ENCODE results near the gene THBS2. TPM values are rescaled to one million over a fixed set of nuclear protein-coding genes. Genes with fewer than 3 reads are reported as not detected.
"Not testable (repeated sequence)": the region's sequence is repeated elsewhere in the genome, so short reads cannot be mapped to it uniquely, and the experiment has no call there.

Gene THBS2
- total and polyA plus RNA-seq, 10 of the 15 experiments (the other 5 are each of a cell fraction or from before 2014, with no cell fraction given): 0.07 to 0.10 TPM; not detected in 8

DNA sequence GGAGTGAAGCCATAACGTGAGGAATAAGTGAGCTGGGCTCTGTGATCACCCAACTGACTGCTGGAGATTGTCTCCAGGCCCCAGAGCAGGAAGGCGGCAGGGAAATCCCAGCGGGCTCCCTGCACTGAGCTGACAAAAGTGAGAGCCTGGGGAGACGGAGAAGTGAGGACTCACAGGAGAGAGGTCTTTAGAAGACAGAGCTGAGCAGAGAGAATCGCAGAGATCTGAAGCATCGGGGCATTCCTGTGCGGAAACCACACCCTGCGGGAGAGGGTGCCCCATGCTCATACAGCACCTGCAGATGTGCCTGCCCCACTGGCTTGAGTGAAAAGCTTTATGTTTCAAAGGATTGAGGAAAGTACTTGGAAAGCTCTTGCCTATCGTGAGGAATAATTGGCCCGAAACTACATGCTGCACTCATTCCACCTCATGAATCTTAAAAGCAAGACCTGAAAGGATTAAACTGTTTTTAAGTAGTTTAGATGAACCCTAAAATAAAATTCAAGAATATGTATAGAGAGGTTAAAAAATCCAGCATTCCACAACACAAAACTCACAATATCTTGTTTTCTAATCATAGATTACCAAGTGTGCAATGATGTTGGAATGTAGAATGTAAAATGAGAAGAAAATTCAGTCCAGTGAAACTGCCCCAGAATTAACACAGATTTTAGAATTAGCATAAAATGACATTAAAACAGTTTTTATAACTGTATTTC is 17.7 kb upstream of the THBS2 start:
- Histone ChIP-seq H2AFZ (ENCODE audit: control insufficient read depth, low read depth, low read length) (no peak overlapping the region), H3K79me2 (ENCODE audit: control insufficient read depth, insufficient read depth, low read length) (no peaks in the 10 kb centered on the region), H3K4me1 (ENCODE audit: control insufficient read depth, insufficient read depth, low read length) (no peaks in the 10 kb centered on the region), H3K27me3 (replicated peaks in 1 of 2; ENCODE audit: control insufficient read depth in 2 of 2, insufficient read depth in 2 of 2, low read length in 1 of 2) (no peaks in the 10 kb centered on the region), H3K27ac (ENCODE audit: control insufficient read depth, insufficient read depth) (no peak overlapping the region), H4K20me1 (ENCODE audit: control insufficient read depth, insufficient read depth) (no peaks in the 10 kb centered on the region), H3K4me3 (no peak overlapping the region), H3K9ac (ENCODE audit: control insufficient read depth, insufficient read depth, low read length) (no peak overlapping the region), H3K4me2 (ENCODE audit: control insufficient read depth, insufficient read depth) (no peak overlapping the region), H3K9me3 (replicated peaks; ENCODE audit: control insufficient read depth, insufficient read depth, low read length) (no peaks in the 10 kb centered on the region), H3K36me3 (ENCODE audit: control insufficient read depth in 2 of 2, insufficient read depth in 2 of 2, low read length in 1 of 2) (no peaks in the 10 kb centered on the region)
- BruUV-seq (replicated peaks): no TSS peak
- in situ Hi-C loops (cut with MboI): no loop called here
- WGBS (ENCODE audit: insufficient coverage, insufficient replicate concordance, low lambda C conversion rate, missing lambda C conversion rate): 58% methylated on average over 10 of the region's 10 CpGs
- FAIRE-seq (no peak), ATAC-seq (no peak), DNase-seq (ENCODE audit: low read depth, low spot score) (no peak)
- intact Hi-C loops (cut with micrococcal nuclease; ENCODE audit: unreplicated experiment): no loop called here
- ChIA-PET POLR2A (no interaction called here), RAD21 (ENCODE audit: unreplicated experiment) (no interaction called here), SMC1A (ENCODE audit: uncharacterized antibody, unreplicated experiment) (no interaction called here), CTCF (no interaction called here)
- no peak for TF ChIP-seq IRF5 (IDR thresholded peaks at IDR 0.05; ENCODE audit: borderline replicate concordance)
- no peak for TF ChIP-seq PBX3 (IDR thresholded peaks at IDR 0.05; ENCODE audit: insufficient replicate concordance, low read depth, low read length)
- TF ChIP-seq PML (IDR thresholded peaks at IDR 0.05; ENCODE audit: low read length): no peak
- TF ChIP-seq NFIC (IDR thresholded peaks at IDR 0.05; ENCODE audit: low read depth, low read length): no peak
- TF ChIP-seq SIX5 (IDR thresholded peaks at IDR 0.05; ENCODE audit: low read depth, low read length, severe bottlenecking): no peak
- TF ChIP-seq ZNF384 (IDR thresholded peaks at IDR 0.05; ENCODE audit: borderline replicate concordance, low read depth, low read length): no peak
- TF ChIP-seq NR2C1 (IDR thresholded peaks at IDR 0.05): no peak
- TF ChIP-seq, protein P1, sequence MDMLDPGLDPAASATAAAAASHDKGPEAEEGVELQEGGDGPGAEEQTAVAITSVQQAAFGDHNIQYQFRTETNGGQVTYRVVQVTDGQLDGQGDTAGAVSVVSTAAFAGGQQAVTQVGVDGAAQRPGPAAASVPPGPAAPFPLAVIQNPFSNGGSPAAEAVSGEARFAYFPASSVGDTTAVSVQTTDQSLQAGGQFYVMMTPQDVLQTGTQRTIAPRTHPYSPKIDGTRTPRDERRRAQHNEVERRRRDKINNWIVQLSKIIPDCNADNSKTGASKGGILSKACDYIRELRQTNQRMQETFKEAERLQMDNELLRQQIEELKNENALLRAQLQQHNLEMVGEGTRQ (IDR thresholded peaks at IDR 0.05; ENCODE audit: borderline replicate concordance, low read depth, low read length): no peak

DNA sequence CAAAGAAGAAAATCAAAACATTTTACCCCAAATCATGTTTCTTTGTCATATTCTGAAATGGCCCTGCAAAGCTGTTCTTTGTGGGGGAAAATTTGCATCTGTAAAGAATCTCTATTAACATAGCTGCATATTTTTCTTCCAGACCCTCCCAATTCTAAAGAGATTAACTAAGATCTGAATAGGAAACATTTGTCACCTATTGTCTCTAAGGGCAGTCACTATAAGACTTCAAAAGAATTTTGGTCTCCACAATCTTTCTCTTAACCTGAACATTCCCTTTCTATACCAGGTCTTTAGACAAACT is 16.4 kb upstream of the THBS2 start:
- FAIRE-seq, CTCF ChIA-PET: not testable (repeated sequence)

More for the DNA sequence above, 16.4 kb upstream of the THBS2 start:
- in situ Hi-C loops (cut with MboI); H3K4me2 ChIP-seq (ENCODE audit: control insufficient read depth, insufficient read depth); ATAC-seq; SMC1A ChIA-PET (ENCODE audit: uncharacterized antibody, unreplicated experiment); H2AFZ ChIP-seq (ENCODE audit: control insufficient read depth, low read depth, low read length); H3K9ac ChIP-seq (ENCODE audit: control insufficient read depth, insufficient read depth, low read length); H3K4me1 ChIP-seq (ENCODE audit: control insufficient read depth, insufficient read depth, low read length); H3K27ac ChIP-seq (ENCODE audit: control insufficient read depth, insufficient read depth); H3K36me3 ChIP-seq (ENCODE audit: control insufficient read depth in 2 of 2, insufficient read depth in 2 of 2, low read length in 1 of 2); H3K9me3 ChIP-seq (replicated peaks; ENCODE audit: control insufficient read depth, insufficient read depth, low read length); H3K79me2 ChIP-seq (ENCODE audit: control insufficient read depth, insufficient read depth, low read length); BruUV-seq (replicated peaks); H3K27me3 ChIP-seq (replicated peaks in 1 of 2; ENCODE audit: control insufficient read depth in 2 of 2, insufficient read depth in 2 of 2, low read length in 1 of 2); RAD21 ChIA-PET (ENCODE audit: unreplicated experiment); H4K20me1 ChIP-seq (ENCODE audit: control insufficient read depth, insufficient read depth); DNase-seq (ENCODE audit: low read depth, low spot score); H3K4me3 ChIP-seq; POLR2A ChIA-PET; intact Hi-C loops (cut with micrococcal nuclease; ENCODE audit: unreplicated experiment): not testable (repeated sequence)

All from GM12878 (cell line).